Embryonic facial prominence (tissue), 1 donor: ENCODE measurements around the gene SLC6A11.

Experiments used
- DNase-seq: peaks from one replicate; pipeline ENCODE4 v3.0.0-alpha.2; 2016; ENCODE audit errors: extremely low spot score

The SLC6A11 gene

GRCh38 chr3:10888518-10889090 lies 72.6 kb downstream of the SLC6A11 start:
- DNase-seq = no peak

GRCh38 chr3:10889206-10889960 lies 73.4 kb downstream of the SLC6A11 start:
- DNase-seq = no peak

DNA sequence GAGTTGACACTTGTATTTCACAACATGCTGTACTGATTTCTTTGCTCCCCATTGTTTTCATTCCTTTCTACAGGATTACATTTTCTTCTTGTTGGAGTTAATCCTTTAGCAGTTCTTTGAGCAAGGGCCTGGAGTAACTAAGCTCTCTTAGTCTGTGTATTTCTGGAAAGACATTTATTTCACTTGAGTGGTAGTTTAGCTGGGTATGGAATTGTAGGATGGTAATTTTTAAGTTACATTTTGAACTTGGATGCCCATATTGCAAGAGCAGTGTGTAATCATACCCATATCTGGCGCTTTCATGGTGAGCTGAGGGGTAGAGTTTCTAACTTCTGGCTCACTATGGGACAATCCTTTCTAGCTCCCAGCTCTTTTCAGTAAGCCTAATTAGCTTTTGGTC lies 74.6 kb downstream of the SLC6A11 start:
- DNase-seq = no peak

- DNase-seq = no peak
Observed at GRCh38 chr3:10892622-10893021, 76.6 kb downstream of the SLC6A11 start.

DNA sequence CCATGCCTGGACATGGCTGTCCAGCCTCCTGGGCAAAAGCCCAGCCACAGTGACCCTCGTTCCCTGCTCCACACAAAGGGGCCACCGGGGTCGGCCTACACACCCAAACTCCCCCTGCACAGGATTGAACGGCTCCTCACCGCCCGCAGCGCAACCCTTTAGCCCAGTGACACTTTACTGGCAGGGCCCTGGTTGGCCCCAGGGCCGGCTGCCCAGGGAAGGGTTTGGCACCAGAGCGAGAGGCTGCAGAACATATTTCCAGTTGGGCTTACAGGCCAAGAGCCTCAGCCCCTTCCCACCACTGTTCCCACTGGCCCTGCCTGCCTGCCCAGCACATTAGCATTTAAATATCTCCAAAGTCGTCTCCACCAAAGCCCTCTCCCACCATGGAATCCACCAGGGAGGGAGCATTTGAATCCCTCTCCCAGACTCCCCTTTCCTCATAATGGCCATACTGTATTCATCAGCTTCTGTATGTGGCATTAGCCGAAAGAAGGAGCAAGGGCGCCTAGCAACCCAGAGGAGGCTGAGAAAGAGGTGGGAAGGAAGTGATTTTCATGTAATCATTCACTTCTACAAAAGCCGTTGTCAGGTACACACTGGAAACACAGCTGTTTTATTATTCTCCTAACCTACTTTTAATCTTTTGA lies 85.4 kb downstream of the SLC6A11 start:
- no peak for DNase-seq

DNA sequence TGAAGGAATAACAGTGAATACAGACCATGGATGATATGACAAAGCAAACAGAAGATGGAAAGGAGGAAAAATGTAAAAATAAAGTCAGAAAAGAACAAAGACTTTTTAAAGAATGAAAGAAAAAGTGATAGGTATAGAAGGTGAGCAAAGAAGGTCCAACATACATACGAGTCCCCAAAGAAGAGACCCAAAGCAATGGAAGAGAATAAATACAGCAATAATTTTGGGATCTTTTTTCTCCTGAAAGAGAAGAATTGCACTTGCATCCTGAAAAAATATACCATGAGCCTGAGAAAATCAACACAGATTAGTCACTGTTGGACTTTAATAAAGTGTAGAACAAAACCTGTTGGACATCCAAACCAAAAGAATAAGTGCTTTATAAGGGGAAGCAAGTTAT lies 91.2 kb downstream of the SLC6A11 start:
- no peak for DNase-seq

- no peak for DNase-seq
Observed at GRCh38 chr3:10910367-10910766, 94.3 kb downstream of the SLC6A11 start.

DNA sequence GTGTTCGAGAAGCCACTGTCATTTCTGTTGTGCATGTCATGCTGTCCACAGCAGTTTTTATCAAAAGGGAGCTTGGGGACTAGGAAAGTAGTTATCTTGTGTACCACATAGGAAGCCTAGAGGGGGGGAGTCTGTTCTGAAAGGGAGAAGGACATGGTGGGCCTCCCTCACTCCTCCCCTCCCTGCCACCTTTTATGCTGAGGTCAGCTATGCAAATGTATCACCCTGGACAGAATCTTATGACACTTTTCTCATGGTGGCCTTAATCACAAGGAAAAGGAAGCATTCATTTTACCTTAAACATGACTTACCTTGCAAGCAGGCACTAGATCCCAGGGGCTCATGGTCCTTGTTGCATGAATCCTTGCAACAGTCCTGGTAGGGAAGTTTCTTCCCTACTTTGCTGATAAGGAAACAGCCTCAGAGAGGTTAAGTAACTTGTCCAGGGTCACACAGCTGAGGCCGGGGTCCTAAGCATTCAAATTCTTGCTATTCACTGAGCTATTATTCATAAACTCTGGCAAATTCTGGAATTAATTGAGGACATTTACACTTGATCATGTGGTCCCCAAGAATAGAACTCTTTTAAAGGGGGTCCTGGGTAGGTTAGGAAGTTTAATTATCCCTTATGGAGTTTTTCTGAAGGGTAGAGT lies 95.4 kb downstream of the SLC6A11 start:
- DNase-seq = no peak

- no peak for DNase-seq
Observed at GRCh38 chr3:10912786-10913185, 96.8 kb downstream of the SLC6A11 start.

GRCh38 chr3:10915376-10915775 lies 99.3 kb downstream of the SLC6A11 start:
- DNase-seq = no peak

DNA sequence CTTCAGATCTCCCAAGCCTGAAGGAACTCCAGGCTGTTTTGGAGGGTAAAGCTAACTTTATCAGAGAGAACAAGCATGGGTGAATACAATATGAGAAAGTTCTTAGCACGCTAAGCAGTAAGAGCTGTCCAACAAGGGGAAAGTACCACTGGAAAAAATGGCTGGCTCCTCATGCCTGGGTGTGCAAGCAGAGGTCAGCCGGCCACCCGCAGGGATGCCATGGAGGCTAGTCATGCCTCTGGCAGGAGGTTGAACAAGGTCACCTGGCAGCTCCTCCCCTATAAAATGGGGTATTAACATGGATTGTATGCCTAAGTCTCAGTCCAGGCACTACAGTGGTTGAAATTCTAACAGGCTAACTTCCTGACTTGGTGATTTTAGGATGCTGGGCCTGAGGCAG lies 101.1 kb downstream of the SLC6A11 start:
- DNase-seq = no peak

DNA sequence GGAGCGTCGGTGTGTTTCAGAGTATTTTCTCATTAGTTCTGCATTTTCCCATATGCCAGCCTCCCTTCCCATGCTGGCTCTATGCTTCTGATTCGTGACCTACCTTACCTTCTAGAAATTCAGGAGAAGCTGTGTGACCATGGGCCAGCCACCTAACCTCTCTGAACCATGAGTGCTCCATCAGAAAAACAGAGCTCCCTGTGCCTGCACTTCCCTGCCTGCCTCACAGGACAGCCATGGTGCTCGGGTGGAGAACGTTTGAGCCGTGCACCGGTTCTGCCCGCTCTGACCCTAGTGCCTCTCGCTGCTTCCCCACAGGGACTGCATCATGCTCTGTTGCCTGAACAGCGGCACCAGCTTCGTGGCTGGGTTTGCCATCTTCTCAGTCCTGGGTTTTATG lies 102.0 kb downstream of the SLC6A11 start:
- no peak for DNase-seq

DNA sequence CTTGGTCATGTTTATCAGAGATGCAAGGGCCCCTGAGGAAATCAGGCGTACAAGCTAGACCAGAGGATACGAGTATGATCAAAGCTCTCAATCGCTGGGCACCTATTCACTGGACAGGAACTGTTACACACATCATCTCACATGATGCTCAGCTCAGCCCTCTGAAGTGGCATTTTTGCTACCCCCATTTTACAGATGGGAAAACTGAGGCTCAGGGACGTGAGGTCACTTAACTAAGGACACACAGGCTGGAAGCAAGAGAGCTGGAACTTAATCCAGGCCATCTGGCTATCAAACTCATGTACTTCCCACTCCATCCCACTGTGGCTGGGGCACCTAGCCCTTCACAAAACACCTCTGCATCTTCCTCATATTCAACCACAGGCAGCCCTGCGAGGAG lies 103.6 kb downstream of the SLC6A11 start:
- DNase-seq = no peak

DNA sequence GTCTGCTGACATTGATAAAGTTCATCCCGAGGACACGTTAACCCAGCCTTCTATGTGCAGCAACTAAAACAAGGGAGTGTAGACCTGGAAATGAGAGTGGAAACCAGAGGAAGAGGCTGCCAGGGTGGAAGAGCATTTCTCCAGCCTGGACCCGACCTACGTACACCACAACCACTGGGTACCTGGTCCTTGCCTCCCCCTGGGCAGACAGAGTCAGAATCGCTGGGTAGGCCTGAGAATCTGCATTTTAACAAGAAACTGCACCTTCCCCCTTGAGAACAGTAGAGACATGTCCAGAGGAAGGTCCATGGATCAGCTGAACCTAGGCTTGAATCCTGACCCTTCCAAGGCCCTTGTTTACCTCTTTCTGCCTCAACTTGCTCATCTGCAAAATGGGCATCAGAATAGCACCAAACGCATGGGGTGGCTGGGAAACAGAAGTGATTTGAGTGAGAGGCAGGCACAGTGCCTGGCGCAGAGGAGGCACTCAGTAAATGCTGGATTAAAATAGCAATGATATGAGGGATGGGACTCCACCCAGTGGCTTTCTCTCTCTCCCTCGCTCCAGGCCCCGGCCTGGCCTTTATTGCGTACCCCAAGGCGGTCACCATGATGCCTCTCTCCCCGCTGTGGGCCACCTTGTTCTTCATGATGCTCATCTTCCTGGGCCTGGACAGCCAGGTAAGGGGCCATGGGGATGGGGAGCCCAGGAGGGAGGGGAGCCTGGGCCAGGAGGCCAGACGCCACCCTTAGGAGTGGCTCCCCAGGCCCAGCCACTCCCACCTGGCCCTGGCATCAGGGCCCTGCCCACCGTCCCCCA lies 109.6 kb downstream of the SLC6A11 start:
- DNase-seq = no peak

- no peak for DNase-seq
Observed at GRCh38 chr3:10926256-10926810, 110.3 kb downstream of the SLC6A11 start.

- no peak for DNase-seq
Observed at GRCh38 chr3:10926811-10927521, 110.9 kb downstream of the SLC6A11 start.

DNA sequence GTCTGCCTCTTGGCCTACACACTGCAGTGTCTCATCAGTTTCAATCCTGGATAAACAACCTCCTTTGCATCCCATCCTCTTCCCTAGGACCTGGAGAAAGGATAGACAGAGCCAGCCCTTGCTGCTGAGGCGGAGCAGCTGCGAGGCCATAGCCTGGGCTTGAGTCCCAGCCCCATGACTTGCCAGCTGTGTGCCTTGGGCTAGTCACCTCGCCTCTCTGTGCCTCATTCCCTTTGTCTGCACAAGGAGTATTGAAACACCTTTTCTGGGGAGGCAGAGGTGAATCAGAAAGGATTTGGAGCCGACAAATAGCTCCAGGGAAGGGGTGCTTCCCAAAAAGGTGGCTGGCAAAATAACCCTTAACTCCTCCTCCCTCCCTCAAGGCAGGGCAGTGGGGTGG lies 111.5 kb downstream of the SLC6A11 start:
- DNase-seq = no peak

GRCh38 chr3:10928407-10928960 lies 112.5 kb downstream of the SLC6A11 start:
- DNase-seq = no peak

DNA sequence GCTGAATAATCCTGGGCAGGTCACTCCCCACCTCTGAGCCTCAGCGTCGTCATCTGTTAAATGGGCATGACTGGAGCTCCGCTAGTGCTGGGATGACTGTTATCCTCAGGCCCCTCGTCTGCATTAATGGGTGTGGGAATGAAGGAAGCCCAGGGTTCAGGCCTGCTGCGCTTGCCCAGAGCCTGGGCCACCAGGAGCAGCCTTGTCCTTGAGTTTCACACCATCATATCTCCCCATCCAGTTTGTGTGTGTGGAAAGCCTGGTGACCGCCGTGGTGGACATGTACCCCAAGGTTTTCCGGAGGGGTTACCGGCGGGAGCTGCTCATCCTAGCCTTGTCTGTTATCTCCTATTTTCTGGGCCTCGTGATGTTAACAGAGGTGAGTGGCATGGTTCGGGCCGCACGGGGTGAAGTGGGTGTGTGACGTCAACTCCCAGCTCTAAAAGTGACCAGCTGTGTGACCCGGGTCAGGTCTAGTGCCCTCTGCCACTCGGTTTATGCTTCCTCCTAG lies 113.0 kb downstream of the SLC6A11 start:
- DNase-seq = no peak

DNA sequence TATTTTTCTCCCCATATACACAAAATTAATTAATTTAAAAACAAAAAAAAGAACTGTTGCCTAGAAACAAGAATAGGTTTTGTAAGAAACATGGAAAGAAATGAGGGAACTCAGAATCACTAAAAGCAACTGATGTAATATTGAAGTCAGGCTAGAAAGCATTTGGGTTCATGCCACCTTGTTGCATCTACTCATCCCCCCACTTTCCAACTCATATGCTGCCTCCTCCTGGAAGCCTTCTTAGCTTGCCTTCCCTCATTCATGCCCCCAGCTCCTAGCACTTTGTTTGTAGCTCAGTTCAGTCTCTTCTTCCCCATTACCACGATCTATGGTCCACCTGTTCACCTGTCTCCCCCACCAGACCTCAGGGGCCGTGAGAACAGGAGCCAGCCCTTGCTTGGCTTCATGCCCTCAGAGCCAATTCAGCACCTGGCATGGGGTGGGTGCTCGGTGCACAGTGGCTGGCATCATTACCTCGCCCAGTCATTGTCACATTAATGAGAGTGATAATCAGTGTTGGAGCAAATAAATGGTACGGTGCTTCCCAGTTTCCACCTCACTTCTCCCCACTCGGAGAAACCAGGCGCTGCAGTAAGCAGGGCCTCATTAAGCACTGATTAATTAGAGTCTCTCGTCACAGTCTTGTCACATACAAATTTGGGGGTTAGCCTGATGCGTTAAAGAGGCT lies 114.1 kb downstream of the SLC6A11 start:
- no peak for DNase-seq
